GM18508 (cell line): Measurements from ENCODE around the gene MARS1.
"Not testable (repeated sequence)": the region's sequence is repeated elsewhere in the genome, so short reads cannot be mapped to it uniquely, and the experiment has no call there.

Experiments
- ATAC-seq: cut with Tn5 transposase; IDR thresholded peaks from one replicate; pipeline ENCODE4 v1.9.1; 2021; ENCODE audit warnings: moderate number of reproducible peaks; ENCODE audit not compliant: insufficient read depth, unreplicated experiment

MARS1 gene

GRCh38 chr12:57487597-57488401 lies at the start of gene MARS1:
MARS1 (plus strand) TSS chr12:57488068; CDS start chr12:57488091, 23 bp downstream.
- ATAC-seq, result peak; percentile 90

- ATAC-seq, result no peak
These were observed 49.5 kb upstream of the MARS1 start for GRCh38 chr12:57438400-57438799.

- ATAC-seq, result no peak
These were observed 48.1 kb upstream of the MARS1 start for GRCh38 chr12:57439762-57440266.

- ATAC-seq, result not testable (repeated sequence)
These were observed 46.5 kb upstream of the MARS1 start for GRCh38 chr12:57441393-57441792.

- ATAC-seq, result no peak
These were observed 45.9 kb upstream of the MARS1 start for GRCh38 chr12:57441846-57442427.

- ATAC-seq, result not testable (repeated sequence)
These were observed 43.5 kb upstream of the MARS1 start for GRCh38 chr12:57444337-57444736.

GRCh38 chr12:57444744-57445143 lies 43.1 kb upstream of the MARS1 start:
- ATAC-seq, result no peak

- ATAC-seq, result no peak
These were observed 41.4 kb upstream of the MARS1 start for GRCh38 chr12:57446292-57446960.

GRCh38 chr12:57448669-57449068 lies 39.2 kb upstream of the MARS1 start:
- ATAC-seq, result no peak

GRCh38 chr12:57449375-57449774 lies 38.5 kb upstream of the MARS1 start:
- ATAC-seq, result no peak

- no peak for ATAC-seq
These were observed 37.8 kb upstream of the MARS1 start for GRCh38 chr12:57450057-57450456.

- ATAC-seq, result no peak
These were observed 36.6 kb upstream of the MARS1 start for GRCh38 chr12:57451233-57451778.

- no peak for ATAC-seq
These were observed 35.5 kb upstream of the MARS1 start for GRCh38 chr12:57452181-57452936.

- no peak for ATAC-seq
These were observed 34.8 kb upstream of the MARS1 start for GRCh38 chr12:57452937-57453509.

GRCh38 chr12:57454213-57454565 lies 33.7 kb upstream of the MARS1 start:
- ATAC-seq, result no peak

GRCh38 chr12:57454566-57455373 lies 33.1 kb upstream of the MARS1 start, which contains the start of gene INHBE:
INHBE (plus strand) TSS chr12:57455307; CDS start chr12:57455537, 230 bp downstream.
- no peak for ATAC-seq

GRCh38 chr12:57455374-57456144 lies 32.3 kb upstream of the MARS1 start:
- ATAC-seq, result no peak

GRCh38 chr12:57456145-57456700 lies 31.6 kb upstream of the MARS1 start:
- ATAC-seq, result no peak
